IPS-18c (cell line): ENCODE results near the gene PIP4K2B.
"Not testable (repeated sequence)": the region's sequence is repeated elsewhere in the genome, so short reads cannot be mapped to it uniquely, and the experiment has no call there.

Experiments used
- H3K4me3 ChIP-seq: 2 replicates; pipeline ENCODE4 v1.7.0; 2013; ENCODE audit warnings: low read depth, mild to moderate bottlenecking, low read length, moderate library complexity; ENCODE audit not compliant: insufficient read depth
- H3K9me3 ChIP-seq: one replicate; pipeline ENCODE4 v1.6.1; 2013; ENCODE audit warnings: mild to moderate bottlenecking, low read length, moderate library complexity; ENCODE audit not compliant: control insufficient read depth, insufficient read depth

The PIP4K2B gene

DNA sequence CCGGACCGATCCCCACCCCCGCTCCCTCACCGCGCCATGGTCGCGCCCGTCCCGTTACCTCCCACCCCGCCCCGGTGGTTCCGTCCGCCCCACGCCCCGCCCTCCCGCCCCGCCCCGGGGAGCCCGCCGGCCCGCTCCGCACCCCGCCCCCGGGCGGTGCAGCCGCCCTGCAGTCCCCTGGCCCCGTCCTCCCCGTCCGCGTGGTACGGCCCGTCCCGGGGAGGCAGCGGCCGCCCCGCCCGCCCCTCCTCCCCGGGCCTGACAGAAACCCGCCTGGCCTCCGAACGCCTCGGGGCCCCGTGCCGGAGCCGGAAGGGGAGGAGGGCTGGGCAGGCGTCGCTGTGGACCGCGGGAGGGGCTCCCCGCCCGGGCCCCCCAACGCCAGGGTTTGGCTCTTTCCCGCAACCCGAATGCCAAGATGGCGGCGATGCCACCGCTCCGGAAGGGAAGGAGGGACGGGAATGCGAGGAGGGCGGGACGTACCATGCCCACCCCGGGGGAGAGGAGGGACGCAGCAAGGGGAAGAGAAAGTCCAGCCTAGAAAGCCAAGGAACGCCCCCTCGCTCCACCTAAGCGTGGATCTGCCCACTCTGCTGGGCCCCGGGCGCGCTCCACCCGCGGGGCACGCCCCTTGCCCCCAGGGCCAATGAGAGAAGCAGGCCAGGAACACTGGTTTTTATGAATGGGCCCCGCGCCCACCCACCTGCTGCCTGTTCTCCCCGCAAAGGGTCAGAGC is at the start of gene PIP4K2B:
PIP4K2B (minus strand) TSS at position 56 of the 736 bp plus-strand sequence. CDS start 132 bp downstream, outside the sequence.
- peak within 1 kb of the TSS; percentile 93 for H3K4me3 ChIP-seq

DNA sequence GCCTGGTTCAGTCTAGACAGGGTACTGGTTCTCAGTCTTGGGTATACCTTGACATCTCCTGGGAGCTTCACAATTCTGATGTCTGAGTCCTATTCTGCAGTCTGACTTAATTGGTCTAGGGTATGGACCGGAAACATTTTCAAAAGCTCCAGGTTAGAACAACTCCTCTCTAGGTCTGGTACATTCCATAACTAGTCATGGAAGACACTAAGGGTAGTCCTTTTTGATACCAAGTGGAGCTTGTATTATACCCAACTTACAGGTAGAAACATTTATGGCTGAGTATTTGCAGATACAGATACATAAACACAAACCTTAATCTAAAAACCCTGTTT is 49.2 kb upstream of the PIP4K2B start:
- H3K9me3 ChIP-seq: peaks cover 2% of the 10 kb centered on the region
- H3K4me3 ChIP-seq: no peak overlapping the region

More for the DNA sequence above, at the start of gene PIP4K2B:
- no peaks in the 10 kb centered on the region for H3K9me3 ChIP-seq

DNA sequence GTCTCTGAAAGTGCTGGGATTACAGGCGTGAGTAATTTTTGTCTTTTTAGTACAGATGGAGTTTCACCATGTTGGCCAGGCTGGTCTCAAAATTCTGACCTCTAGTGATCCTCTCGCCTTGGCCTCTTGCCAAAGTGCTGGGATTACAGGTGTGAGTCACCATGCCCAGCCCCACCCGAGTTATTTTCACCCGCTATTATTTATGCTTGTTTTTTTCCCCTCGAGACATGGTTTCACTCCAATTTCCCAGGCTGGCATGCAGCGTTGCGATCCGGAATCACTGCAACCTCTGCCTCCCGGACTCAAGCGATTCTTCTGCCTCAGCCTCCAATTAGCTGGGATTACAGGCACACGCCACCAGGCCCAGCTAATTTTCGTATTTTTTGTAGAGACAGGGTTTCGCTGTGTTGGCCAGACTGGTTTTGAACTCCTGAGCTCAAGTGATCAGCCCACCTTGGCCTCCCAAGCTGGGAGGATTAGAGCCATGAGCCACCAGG is 45.0 kb upstream of the PIP4K2B start:
- Histone ChIP-seq H3K4me3 (no peak overlapping the region), H3K9me3 (no peaks in the 10 kb centered on the region)

DNA sequence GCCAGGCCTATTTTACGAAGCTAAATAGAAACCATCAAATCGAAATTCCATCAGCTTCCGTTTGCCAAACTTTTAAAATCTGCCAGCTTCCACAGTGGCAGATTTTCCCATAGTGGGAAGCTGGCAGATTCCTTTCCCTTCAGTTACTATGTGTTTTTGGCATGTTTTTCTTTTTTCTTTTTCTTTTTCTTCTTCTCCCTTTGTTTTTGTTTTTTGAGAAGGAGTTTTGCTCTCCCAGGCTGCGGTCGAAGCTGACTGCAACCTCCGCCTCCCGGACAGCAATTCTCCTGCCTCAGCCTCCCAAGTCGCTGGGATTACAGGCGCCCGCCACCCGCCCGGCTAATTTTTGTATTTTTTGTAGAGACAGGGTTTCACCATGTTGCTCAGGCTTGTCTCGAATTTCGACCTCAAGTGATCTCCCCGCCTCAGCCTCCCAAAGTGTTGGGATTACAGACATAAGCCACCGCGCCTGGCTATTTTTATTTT is 26.4 kb upstream of the PIP4K2B start:
- peak overlapping the region; percentile 62 for H3K4me3 ChIP-seq
- H3K9me3 ChIP-seq: no peaks in the 10 kb centered on the region

DNA sequence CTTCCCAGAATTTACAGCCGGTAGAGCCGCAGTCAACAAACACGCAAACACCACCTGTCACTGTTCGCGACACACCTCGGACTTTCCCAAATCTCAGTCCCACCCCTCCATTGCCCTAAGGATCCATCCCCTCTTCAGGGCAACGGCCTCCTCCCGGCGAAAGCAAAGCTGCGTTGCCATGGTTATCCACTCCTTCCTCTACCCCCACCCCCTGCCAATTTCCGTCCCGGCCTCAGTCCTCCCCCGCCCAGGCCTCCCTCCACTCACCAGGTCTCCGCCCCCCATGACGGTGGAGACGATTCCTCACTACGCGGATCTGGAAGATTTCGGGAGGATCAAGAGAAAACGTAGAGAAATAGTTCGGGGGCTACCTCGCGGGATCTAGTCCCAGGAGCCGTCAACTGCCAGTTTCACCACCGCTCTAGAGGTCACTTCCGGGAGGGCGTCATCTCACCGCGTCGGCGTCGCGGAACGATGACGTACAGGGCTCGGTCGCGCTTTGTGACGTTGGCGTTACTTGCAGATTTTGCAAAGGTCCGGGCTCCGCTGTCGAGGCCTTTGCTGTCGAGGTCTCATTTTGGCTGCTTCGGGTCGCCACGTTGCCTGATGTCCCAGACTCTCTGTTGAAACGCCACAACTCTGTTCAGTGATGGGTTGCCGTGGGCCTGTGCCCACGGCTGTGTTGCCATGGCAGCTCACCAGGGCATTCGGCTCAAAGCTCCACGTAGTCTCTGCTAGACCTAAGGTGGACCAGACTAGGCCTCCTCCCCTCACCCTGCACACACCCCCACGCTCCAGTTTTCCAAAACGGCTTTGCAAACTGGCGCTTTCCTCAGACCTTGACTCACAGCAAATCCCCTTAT is 25.8 kb upstream of the PIP4K2B start, which contains the start of gene CWC25:
CWC25 (minus strand) TSS at position 423 of the 863 bp plus-strand sequence; CDS start at position 285, 138 bp downstream.
- H3K9me3 ChIP-seq: no peaks in the 10 kb centered on the region
- peak within 1 kb of the TSS; percentile 62 for H3K4me3 ChIP-seq

DNA sequence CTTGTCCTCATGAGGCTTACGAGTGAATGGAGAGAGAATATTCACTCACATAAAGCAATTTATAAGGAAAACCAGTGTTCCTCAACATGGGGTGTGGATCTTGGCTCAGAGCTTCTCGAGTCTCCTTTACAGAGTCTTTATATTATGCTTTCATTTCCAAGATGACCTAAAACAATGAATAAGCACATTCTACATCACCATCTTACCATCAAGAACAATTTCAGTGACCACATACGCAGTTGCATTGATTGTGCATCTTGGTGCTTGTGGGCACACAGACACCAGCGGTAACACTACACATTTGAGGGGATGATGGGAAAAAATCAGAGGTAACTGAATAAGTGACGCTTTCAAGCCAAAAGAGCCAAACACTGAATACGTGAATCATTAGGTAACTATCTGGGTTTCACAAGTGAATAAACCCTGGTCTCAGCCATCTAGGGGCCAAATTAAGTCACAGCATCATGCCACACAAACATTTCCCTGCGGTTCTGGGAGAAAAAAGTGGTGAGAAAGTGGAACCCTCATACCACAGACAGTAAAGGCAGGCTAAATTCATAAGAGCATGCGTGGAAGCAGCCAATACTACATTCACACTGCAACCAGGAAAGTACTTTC is 16.3 kb upstream of the PIP4K2B start:
- Histone ChIP-seq H3K9me3 (no peaks in the 10 kb centered on the region), H3K4me3 (no peak overlapping the region)

DNA sequence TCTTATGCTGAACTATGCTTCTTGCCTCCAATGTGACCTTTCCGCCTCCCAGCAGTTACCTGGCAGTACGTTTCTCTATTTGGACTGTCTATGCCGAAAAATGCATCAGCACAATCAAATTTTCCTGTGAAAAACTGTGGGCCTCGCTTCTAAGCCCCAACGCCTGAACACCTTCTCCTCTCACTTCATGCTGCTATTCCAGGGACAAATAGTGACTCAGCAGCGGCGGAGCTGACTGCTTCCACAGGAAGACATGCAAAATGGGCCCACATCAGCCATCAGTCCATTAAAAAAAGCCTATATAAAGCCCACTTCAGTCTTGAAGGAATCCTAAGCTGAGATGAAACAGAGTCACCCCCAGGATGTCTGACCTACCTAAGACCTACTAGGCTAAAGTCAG is 10.5 kb upstream of the PIP4K2B start:
- H3K4me3 ChIP-seq: no peak overlapping the region
- no peaks in the 10 kb centered on the region for H3K9me3 ChIP-seq

DNA sequence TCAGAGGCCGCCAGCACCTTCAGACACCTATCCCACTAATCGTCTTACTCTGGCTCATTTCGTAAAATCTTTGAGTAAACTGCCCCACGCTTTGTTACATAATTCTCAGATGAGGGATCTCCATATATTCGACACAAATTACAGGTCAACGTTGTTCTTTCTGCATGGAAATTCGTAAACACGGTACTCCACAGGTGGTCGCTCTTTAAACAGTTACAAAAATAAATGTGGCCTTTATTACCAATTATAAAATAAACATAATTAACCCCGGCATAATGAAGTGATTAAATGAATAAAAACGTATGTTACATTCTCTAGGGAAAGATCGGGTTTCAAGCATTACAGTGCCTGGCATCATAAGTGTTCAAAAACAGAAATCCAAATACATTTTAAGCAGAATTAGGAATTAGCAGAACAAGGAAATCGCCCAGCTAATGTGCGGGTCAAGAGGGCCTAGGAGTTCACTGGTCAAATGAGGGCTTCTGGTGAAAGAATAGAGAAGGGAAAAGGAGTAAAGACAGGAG is 943 bp upstream of the PIP4K2B start:
- H3K4me3 ChIP-seq: peak overlapping the region; percentile 91
- no peaks in the 10 kb centered on the region for H3K9me3 ChIP-seq

DNA sequence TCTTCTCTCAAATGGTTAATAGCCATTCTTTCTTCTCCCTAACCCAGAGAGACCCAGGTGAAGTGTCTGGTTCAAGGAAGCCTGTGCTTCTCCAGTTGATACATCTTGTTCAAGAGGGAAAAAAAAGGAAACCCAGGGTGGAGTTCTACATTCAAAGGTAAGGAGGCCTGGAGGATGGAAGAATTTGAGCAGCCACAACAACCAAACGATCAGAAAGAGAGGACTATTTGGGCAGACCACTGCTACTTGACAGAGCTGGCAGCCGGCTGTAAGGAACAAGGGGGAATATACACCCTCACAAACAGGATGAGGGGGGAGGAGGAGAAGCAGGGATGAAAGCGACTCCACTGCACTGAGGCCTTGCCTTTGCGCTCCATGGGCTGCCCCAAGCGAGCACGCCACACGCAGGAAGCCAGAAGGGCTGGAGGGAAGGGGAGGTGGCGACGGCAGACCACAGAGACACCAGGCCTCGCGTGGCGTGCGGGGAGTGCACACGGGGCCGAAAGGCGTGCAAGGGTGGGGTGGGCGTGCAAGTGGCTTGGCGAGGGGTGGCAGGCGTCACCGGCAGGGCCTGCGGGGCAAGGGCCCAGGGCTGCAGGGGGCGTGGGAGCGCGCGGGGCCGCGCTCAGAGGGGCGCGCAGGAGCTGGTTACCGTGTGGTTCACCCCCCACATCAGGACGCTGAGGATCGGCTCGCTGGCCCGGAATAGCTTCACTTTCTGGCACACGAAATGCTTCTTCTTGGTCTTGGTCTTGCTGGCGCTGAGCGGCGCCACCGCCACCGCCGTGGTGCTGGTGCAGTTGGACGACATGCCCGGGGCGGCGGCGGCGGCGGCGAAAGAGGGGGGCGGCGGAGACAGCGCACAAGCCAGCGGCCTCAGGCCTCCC is 499 bp downstream of the PIP4K2B start:
- H3K9me3 ChIP-seq: no peaks in the 10 kb centered on the region

DNA sequence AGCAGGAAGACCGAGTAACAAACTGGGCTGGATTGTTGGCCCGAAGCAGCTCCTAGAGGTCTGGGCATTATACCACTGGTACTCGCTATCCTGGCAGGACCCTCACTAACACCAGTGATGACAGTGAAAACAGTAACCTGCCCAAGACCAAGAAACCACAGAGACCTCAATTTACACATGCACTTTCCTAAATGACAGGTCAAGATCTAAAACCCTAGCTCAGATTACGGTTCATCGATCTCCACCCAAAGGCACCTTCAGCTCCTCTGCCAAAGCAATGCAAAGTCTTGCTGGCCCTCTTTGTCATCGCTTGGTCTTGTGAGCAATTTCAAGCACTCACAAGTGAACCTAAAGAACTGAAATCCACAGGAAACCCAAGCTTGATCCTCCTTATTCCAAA is 1.5 kb downstream of the PIP4K2B start:
- H3K4me3 ChIP-seq: 0 out of 2 replicates have a peak overlapping the region, but pooled peaks have one; percentile 2
- H3K9me3 ChIP-seq: no peaks in the 10 kb centered on the region

More for the DNA sequence above, 499 bp downstream of the PIP4K2B start:
- H3K4me3 ChIP-seq: peak overlapping the region; percentile 93

DNA sequence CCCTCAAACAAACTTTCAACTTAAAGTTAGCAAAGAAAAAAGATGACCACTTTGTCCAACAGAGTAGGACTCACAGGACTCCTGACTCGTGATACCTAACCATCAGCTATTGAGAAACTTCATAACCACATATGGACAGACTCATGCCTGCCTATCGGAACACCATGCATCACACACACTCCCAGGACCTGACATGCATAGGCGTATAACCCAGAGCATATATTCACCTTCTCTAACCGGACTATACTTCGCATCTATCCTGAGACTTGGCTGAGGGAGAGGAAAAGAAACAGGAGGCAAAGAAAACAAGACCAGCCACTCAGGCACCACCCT is 2.2 kb downstream of the PIP4K2B start:
- H3K4me3 ChIP-seq: no peak overlapping the region
- no peaks in the 10 kb centered on the region for H3K9me3 ChIP-seq

DNA sequence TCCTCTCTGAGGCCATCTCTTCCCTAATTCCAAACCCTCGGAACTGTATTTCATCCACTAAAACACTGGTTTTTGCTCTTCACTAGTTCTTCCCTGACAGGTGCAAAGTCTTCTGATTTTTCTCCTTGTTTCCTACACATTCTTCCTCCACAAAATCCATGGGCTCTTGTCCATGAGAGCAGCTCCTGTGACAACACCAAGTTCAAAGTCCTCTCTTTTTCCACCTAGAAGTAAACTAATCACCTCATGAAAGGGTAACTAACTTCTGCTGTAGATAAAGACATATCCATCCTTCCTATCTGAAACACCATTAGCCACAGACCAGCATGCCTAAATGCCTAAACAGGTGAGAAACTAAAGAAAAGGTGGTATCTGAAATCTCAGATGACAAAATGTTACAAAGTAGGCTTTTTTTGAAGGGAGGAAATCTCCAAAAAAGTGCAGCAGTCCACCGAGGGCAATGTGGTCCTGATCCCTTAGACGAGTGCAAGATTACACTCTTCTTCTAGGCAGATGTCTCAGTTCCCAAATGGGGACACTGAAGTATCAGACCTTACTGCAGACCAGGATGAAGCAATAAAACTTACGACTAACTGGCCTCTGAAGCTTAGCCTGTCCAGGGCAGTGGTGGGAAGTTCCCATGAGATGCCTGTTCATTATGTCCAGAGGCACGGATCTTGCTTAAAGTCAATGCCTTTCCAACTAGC is 2.8 kb downstream of the PIP4K2B start:
- Histone ChIP-seq H3K9me3 (no peaks in the 10 kb centered on the region), H3K4me3 (no peak overlapping the region)

DNA sequence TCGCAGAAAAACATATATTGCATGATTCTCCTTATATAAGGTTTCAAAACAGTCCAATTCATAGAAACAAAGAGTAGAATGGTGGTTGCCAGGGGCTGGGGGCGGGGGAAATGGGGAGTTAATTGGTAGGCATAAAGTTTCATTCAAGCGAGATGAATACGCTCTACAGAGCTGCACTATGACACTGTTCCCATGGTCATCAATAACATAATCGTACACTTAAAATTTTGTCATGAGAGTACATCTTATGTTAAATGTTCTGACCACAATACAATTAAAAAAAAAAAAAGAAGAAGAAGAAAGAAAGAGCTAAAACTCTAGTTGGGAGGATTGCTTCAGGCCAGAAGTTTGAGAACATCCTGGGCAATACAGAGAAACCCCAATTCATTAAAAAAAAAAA is 5.1 kb downstream of the PIP4K2B start:
- no peaks in the 10 kb centered on the region for H3K9me3 ChIP-seq
- H3K4me3 ChIP-seq: no peak overlapping the region

DNA sequence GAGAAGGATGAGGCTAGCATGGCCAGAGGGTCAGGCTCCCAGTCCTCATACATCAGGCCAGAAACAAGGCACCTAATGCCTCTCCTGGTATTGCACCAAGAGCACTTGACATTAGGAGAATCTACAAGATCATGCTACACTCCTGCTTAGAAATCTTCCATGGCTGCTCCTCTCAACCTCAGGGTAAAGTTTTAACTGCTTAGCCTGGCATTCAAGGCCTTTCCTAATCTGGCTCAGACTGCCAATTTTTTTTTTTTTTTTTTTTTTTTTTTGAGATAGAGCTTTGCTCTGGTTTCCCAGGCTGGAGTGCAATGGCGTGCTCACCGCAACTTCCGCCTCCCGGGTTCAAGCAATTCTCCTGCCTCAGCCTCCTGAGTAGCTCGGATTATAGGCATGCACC is 8.2 kb downstream of the PIP4K2B start:
- no peaks in the 10 kb centered on the region for H3K9me3 ChIP-seq
- H3K4me3 ChIP-seq: no peak overlapping the region

DNA sequence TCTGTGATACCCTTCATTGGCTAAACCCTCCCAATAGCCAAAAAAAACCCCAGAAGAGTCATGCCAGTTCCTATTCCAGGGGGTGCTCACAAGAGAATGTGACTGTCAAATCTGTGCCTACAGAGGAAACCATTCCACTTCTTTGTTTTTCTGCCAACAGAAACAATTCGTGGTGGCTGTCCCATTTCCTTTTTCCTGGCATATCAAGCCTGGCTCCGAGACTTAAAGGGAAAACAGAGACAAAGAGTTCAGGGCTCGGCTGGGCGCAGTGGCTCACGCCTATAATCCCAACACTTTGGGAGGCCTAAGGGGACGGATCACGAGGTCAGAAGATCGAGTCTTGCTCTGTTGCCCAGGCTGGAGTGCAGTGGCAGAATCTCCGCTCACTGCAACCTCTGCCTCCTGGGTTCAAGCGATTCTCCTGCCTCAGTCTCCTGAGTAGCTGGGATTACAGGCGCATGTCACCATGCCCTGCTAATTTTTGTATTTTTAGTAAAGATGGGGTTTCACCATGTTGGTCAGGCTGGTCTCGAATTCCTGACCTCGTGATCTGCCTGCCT is 9.1 kb downstream of the PIP4K2B start:
- not testable (repeated sequence) for H3K4me3 ChIP-seq, H3K9me3 ChIP-seq

DNA sequence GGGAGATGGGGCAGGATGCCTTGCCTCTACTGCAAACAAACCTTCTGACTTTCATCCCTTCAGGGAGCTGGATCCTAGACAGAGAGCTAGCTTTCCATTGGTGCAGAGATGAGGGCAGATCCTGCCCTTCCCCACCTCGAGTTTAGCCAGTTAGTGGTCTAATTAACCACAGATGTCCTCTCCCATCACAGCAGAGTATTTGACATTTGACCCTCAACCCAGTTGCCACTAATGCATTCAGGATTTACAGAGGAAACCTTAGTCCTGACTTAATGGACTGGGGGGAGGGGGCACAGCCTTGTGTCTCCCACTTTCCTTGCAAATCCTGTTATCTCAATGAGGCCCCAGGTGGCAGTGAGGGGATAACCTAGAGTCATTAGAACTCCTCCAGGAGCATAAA is 10.2 kb downstream of the PIP4K2B start:
- no peak overlapping the region for H3K4me3 ChIP-seq
- no peaks in the 10 kb centered on the region for H3K9me3 ChIP-seq
